Measurements from ENCODE around the gene SDF2L1. TPM values are rescaled to one million over a fixed set of nuclear protein-coding genes. Genes with fewer than 3 reads are reported as not detected.
A peak's percentile ranks its signal among the peaks of the same experiment; 100 is the strongest.

Gene SDF2L1
- total and polyA plus RNA-seq, 2 of the 13 experiments (the other 11 are each of a cell fraction or from before 2014, with no cell fraction given) = 18.0 to 57.4 TPM

- TF ChIP-seq PLSCR1 (CRISPR knock-in tag; IDR thresholded peaks at IDR 0.05; ENCODE audit: borderline replicate concordance) = no peak
- peak; percentile 27; the same call in 1 of the 2 replicates for TF ChIP-seq ZFP91 (CRISPR knock-in tag; IDR thresholded peaks at IDR 0.05; ENCODE audit: borderline replicate concordance)
- no peak for TF ChIP-seq MAFF (IDR thresholded peaks at IDR 0.05; ENCODE audit: low read depth, low read length)
- TF ChIP-seq ZNF552 (CRISPR knock-in tag; IDR thresholded peaks at IDR 0.05; ENCODE audit: borderline replicate concordance) = no peak
- 0 out of 2 replicates have a peak, but pooled peaks have one; percentile 32 for TF ChIP-seq SALL2 (CRISPR knock-in tag; IDR thresholded peaks at IDR 0.05)
- TF ChIP-seq NFYC (CRISPR knock-in tag; IDR thresholded peaks at IDR 0.05) = no peak
- no peak for TF ChIP-seq ETV6 (CRISPR knock-in tag; conservative IDR thresholded peaks at IDR 0.05)
- TF ChIP-seq CENPX (CRISPR knock-in tag; IDR thresholded peaks at IDR 0.05) = no peak
- TF ChIP-seq ZNF572 (CRISPR knock-in tag; IDR thresholded peaks at IDR 0.05) = no peak
- TF ChIP-seq GMEB2 (CRISPR knock-in tag; IDR thresholded peaks at IDR 0.05; ENCODE audit: low read depth) = no peak
- TF ChIP-seq REPIN1 (CRISPR knock-in tag; IDR thresholded peaks at IDR 0.05; ENCODE audit: borderline replicate concordance, low read depth) = 0 out of 2 replicates have a peak, but pooled peaks have one; percentile 40
- no peak for TF ChIP-seq ZNF343 (CRISPR knock-in tag; IDR thresholded peaks at IDR 0.05)
- TF ChIP-seq ZFP36 (IDR thresholded peaks at IDR 0.05; ENCODE audit: borderline replicate concordance, low read depth, low read length, partially characterized antibody) = no peak
- TF ChIP-seq ATF5 (CRISPR knock-in tag; IDR thresholded peaks at IDR 0.05; ENCODE audit: low read depth) = no peak
- peak; percentile 39 for TF ChIP-seq XRCC5 (optimal IDR thresholded peaks at IDR 0.05; ENCODE audit: low read length)
- no peak for TF ChIP-seq POLR2G (IDR thresholded peaks at IDR 0.05; ENCODE audit: low read depth, low read length)
- peak; percentile 22; the same call in 1 of the 2 replicates for TF ChIP-seq ZNF501 (CRISPR knock-in tag; IDR thresholded peaks at IDR 0.05)
- TF ChIP-seq NAIF1 (CRISPR knock-in tag; IDR thresholded peaks at IDR 0.05; ENCODE audit: borderline replicate concordance) = no peak
- TF ChIP-seq FOXK1 (CRISPR knock-in tag; IDR thresholded peaks at IDR 0.05; ENCODE audit: borderline replicate concordance, low read depth) = no peak
- TF ChIP-seq ZFYVE20 (CRISPR knock-in tag; IDR thresholded peaks at IDR 0.05; ENCODE audit: borderline replicate concordance, low read depth) = no peak
- TF ChIP-seq PITX1 (CRISPR knock-in tag; IDR thresholded peaks at IDR 0.05) = no peak
These were observed 4.8 kb downstream of the SDF2L1 start (continued) for GRCh38 chr22:21646608-21647590.
